ENCODE data around the gene DYNC1H1.
"Not testable (repeated sequence)": the region's sequence is repeated elsewhere in the genome, so short reads cannot be mapped to it uniquely, and the experiment has no call there.

DYNC1H1 gene

GRCh38 chr14:101975231-101975630 is 10.9 kb downstream of the DYNC1H1 start:
- Histone ChIP-seq H3K36me3 (ENCODE audit: control insufficient read depth in 2 of 2, insufficient read depth in 2 of 2, low read length in 2 of 2) (peaks cover 20 to 22% of the 10 kb centered on the region in 2 donors), H3K9ac (ENCODE audit: low read length in 2 of 2) (no peak overlapping the region), H3K4me3 (ENCODE audit: low read length in 2 of 2) (no peak overlapping the region), H3K4me1 (ENCODE audit: control insufficient read depth, insufficient read depth, low read length) (peaks cover 9% of the 10 kb centered on the region), H3K27ac (ENCODE audit: low read length) (no peak overlapping the region), H3K27me3 (ENCODE audit: control insufficient read depth in 1 of 2, insufficient read depth in 2 of 2, low read length in 2 of 2) (no peaks in the 10 kb centered on the region), H3K9me3 (ENCODE audit: control insufficient read depth in 2 of 2, low read length in 2 of 2) (no peaks in the 10 kb centered on the region)

GRCh38 chr14:101977311-101978071 is 13.1 kb downstream of the DYNC1H1 start:
- no peaks in the 10 kb centered on the region for H3K9me3 ChIP-seq (ENCODE audit: control insufficient read depth in 2 of 2, low read length in 2 of 2)
- peaks cover 22 to 26% of the 10 kb centered on the region in 2 donors for H3K36me3 ChIP-seq (ENCODE audit: control insufficient read depth in 2 of 2, insufficient read depth in 2 of 2, low read length in 2 of 2)
- peaks cover 9% of the 10 kb centered on the region for H3K4me1 ChIP-seq (ENCODE audit: control insufficient read depth, insufficient read depth, low read length)
- H3K27me3 ChIP-seq (ENCODE audit: control insufficient read depth in 1 of 2, insufficient read depth in 2 of 2, low read length in 2 of 2) = no peaks in the 10 kb centered on the region
- H3K9ac ChIP-seq (ENCODE audit: low read length in 2 of 2) = no peak overlapping the region
- H3K4me3 ChIP-seq (ENCODE audit: low read length in 2 of 2) = no peak overlapping the region
- H3K27ac ChIP-seq (ENCODE audit: low read length) = no peak overlapping the region

- Histone ChIP-seq H3K9me3 (ENCODE audit: control insufficient read depth in 2 of 2, low read length in 2 of 2) (no peaks in the 10 kb centered on the region), H3K27me3 (ENCODE audit: control insufficient read depth in 1 of 2, insufficient read depth in 2 of 2, low read length in 2 of 2) (no peaks in the 10 kb centered on the region), H3K36me3 (ENCODE audit: control insufficient read depth in 2 of 2, insufficient read depth in 2 of 2, low read length in 2 of 2) (peaks cover 32 to 38% of the 10 kb centered on the region in 2 donors), H3K27ac (ENCODE audit: low read length) (peak overlapping the region; percentile 31), H3K4me1 (ENCODE audit: control insufficient read depth, insufficient read depth, low read length) (peaks cover 8% of the 10 kb centered on the region), H3K9ac (ENCODE audit: low read length in 2 of 2) (no peak overlapping the region), H3K4me3 (ENCODE audit: low read length in 2 of 2) (no peak overlapping the region)
Measured at GRCh38 chr14:101979666-101980065, 15.3 kb downstream of the DYNC1H1 start.

- Histone ChIP-seq H3K4me1 (ENCODE audit: control insufficient read depth, insufficient read depth, low read length) (peaks cover 5% of the 10 kb centered on the region), H3K36me3 (ENCODE audit: control insufficient read depth in 2 of 2, insufficient read depth in 2 of 2, low read length in 2 of 2) (peaks cover 32 to 38% of the 10 kb centered on the region in 2 donors), H3K27me3 (ENCODE audit: control insufficient read depth in 1 of 2, insufficient read depth in 2 of 2, low read length in 2 of 2) (no peaks in the 10 kb centered on the region), H3K4me3 (ENCODE audit: low read length in 2 of 2) (no peak overlapping the region), H3K9me3 (ENCODE audit: control insufficient read depth in 2 of 2, low read length in 2 of 2) (no peaks in the 10 kb centered on the region), H3K9ac (ENCODE audit: low read length in 2 of 2) (peak overlapping the region in 1 of 2 donors; percentile 20), H3K27ac (ENCODE audit: low read length) (peak overlapping the region; percentile 31)
Measured at GRCh38 chr14:101980251-101980650, 15.9 kb downstream of the DYNC1H1 start.

GRCh38 chr14:101980700-101981099 is 16.3 kb downstream of the DYNC1H1 start:
- no peaks in the 10 kb centered on the region for H3K9me3 ChIP-seq (ENCODE audit: control insufficient read depth in 2 of 2, low read length in 2 of 2)
- no peak overlapping the region for H3K9ac ChIP-seq (ENCODE audit: low read length in 2 of 2)
- H3K4me3 ChIP-seq (ENCODE audit: low read length in 2 of 2) = no peak overlapping the region
- peaks cover 36 to 40% of the 10 kb centered on the region in 2 donors for H3K36me3 ChIP-seq (ENCODE audit: control insufficient read depth in 2 of 2, insufficient read depth in 2 of 2, low read length in 2 of 2)
- H3K27me3 ChIP-seq (ENCODE audit: control insufficient read depth in 1 of 2, insufficient read depth in 2 of 2, low read length in 2 of 2) = no peaks in the 10 kb centered on the region
- H3K27ac ChIP-seq (ENCODE audit: low read length) = peak overlapping the region; percentile 31
- H3K4me1 ChIP-seq (ENCODE audit: control insufficient read depth, insufficient read depth, low read length) = peaks cover 5% of the 10 kb centered on the region

GRCh38 chr14:101982621-101983020 is 18.2 kb downstream of the DYNC1H1 start:
- H3K9me3 ChIP-seq (ENCODE audit: control insufficient read depth in 2 of 2, low read length in 2 of 2) = no peaks in the 10 kb centered on the region
- H3K4me3 ChIP-seq (ENCODE audit: low read length in 2 of 2) = no peak overlapping the region
- H3K27ac ChIP-seq (ENCODE audit: low read length) = no peak overlapping the region
- H3K27me3 ChIP-seq (ENCODE audit: control insufficient read depth in 1 of 2, insufficient read depth in 2 of 2, low read length in 2 of 2) = no peaks in the 10 kb centered on the region
- peaks cover 9% of the 10 kb centered on the region for H3K4me1 ChIP-seq (ENCODE audit: control insufficient read depth, insufficient read depth, low read length)
- H3K9ac ChIP-seq (ENCODE audit: low read length in 2 of 2) = no peak overlapping the region
- peaks cover 48 to 50% of the 10 kb centered on the region in 2 donors for H3K36me3 ChIP-seq (ENCODE audit: control insufficient read depth in 2 of 2, insufficient read depth in 2 of 2, low read length in 2 of 2)

- not testable (repeated sequence) for H3K9me3 ChIP-seq (ENCODE audit: control insufficient read depth in 2 of 2, low read length in 2 of 2); H3K4me3 ChIP-seq (ENCODE audit: low read length in 2 of 2); H3K27ac ChIP-seq (ENCODE audit: low read length); H3K4me1 ChIP-seq (ENCODE audit: control insufficient read depth, insufficient read depth, low read length); H3K27me3 ChIP-seq (ENCODE audit: control insufficient read depth in 1 of 2, insufficient read depth in 2 of 2, low read length in 2 of 2); H3K9ac ChIP-seq (ENCODE audit: low read length in 2 of 2)
- H3K36me3 ChIP-seq (ENCODE audit: control insufficient read depth in 2 of 2, insufficient read depth in 2 of 2, low read length in 2 of 2) = peaks cover 58 to 63% of the 10 kb centered on the region in 2 donors
Measured at GRCh38 chr14:101984831-101985230, 20.5 kb downstream of the DYNC1H1 start.

- Histone ChIP-seq H3K4me3 (ENCODE audit: low read length in 2 of 2) (no peak overlapping the region), H3K9me3 (ENCODE audit: control insufficient read depth in 2 of 2, low read length in 2 of 2) (no peaks in the 10 kb centered on the region), H3K36me3 (ENCODE audit: control insufficient read depth in 2 of 2, insufficient read depth in 2 of 2, low read length in 2 of 2) (peaks cover 62 to 63% of the 10 kb centered on the region in 2 donors), H3K4me1 (ENCODE audit: control insufficient read depth, insufficient read depth, low read length) (peaks cover 8% of the 10 kb centered on the region), H3K27ac (ENCODE audit: low read length) (no peak overlapping the region), H3K27me3 (ENCODE audit: control insufficient read depth in 1 of 2, insufficient read depth in 2 of 2, low read length in 2 of 2) (no peaks in the 10 kb centered on the region), H3K9ac (ENCODE audit: low read length in 2 of 2) (no peak overlapping the region)
Measured at GRCh38 chr14:101985957-101986356, 21.6 kb downstream of the DYNC1H1 start.

- H3K27me3 ChIP-seq (ENCODE audit: control insufficient read depth in 1 of 2, insufficient read depth in 2 of 2, low read length in 2 of 2) = no peaks in the 10 kb centered on the region
- peaks cover 4% of the 10 kb centered on the region for H3K4me1 ChIP-seq (ENCODE audit: control insufficient read depth, insufficient read depth, low read length)
- H3K36me3 ChIP-seq (ENCODE audit: control insufficient read depth in 2 of 2, insufficient read depth in 2 of 2, low read length in 2 of 2) = peaks cover 63 to 66% of the 10 kb centered on the region in 2 donors
- no peak overlapping the region for H3K4me3 ChIP-seq (ENCODE audit: low read length in 2 of 2)
- no peak overlapping the region for H3K9ac ChIP-seq (ENCODE audit: low read length in 2 of 2)
- H3K9me3 ChIP-seq (ENCODE audit: control insufficient read depth in 2 of 2, low read length in 2 of 2) = no peaks in the 10 kb centered on the region
- no peak overlapping the region for H3K27ac ChIP-seq (ENCODE audit: low read length)
Measured at GRCh38 chr14:101986953-101987352, 22.6 kb downstream of the DYNC1H1 start.

- Histone ChIP-seq H3K9me3 (ENCODE audit: control insufficient read depth in 2 of 2, low read length in 2 of 2) (no peaks in the 10 kb centered on the region), H3K9ac (ENCODE audit: low read length in 2 of 2) (no peak overlapping the region), H3K4me1 (ENCODE audit: control insufficient read depth, insufficient read depth, low read length) (peaks cover 4% of the 10 kb centered on the region), H3K4me3 (ENCODE audit: low read length in 2 of 2) (no peak overlapping the region), H3K36me3 (ENCODE audit: control insufficient read depth in 2 of 2, insufficient read depth in 2 of 2, low read length in 2 of 2) (peaks cover 72 to 76% of the 10 kb centered on the region in 2 donors), H3K27me3 (ENCODE audit: control insufficient read depth in 1 of 2, insufficient read depth in 2 of 2, low read length in 2 of 2) (no peaks in the 10 kb centered on the region), H3K27ac (ENCODE audit: low read length) (no peak overlapping the region)
Measured at GRCh38 chr14:101988377-101988776, 24.0 kb downstream of the DYNC1H1 start.

- no peak overlapping the region for H3K27ac ChIP-seq (ENCODE audit: low read length)
- H3K36me3 ChIP-seq (ENCODE audit: control insufficient read depth in 2 of 2, insufficient read depth in 2 of 2, low read length in 2 of 2) = peaks cover 74 to 76% of the 10 kb centered on the region in 2 donors
- H3K9me3 ChIP-seq (ENCODE audit: control insufficient read depth in 2 of 2, low read length in 2 of 2) = no peaks in the 10 kb centered on the region
- H3K27me3 ChIP-seq (ENCODE audit: control insufficient read depth in 1 of 2, insufficient read depth in 2 of 2, low read length in 2 of 2) = no peaks in the 10 kb centered on the region
- peaks cover 4% of the 10 kb centered on the region for H3K4me1 ChIP-seq (ENCODE audit: control insufficient read depth, insufficient read depth, low read length)
- no peak overlapping the region for H3K9ac ChIP-seq (ENCODE audit: low read length in 2 of 2)
- H3K4me3 ChIP-seq (ENCODE audit: low read length in 2 of 2) = no peak overlapping the region
Measured at GRCh38 chr14:101991352-101991751, 27.0 kb downstream of the DYNC1H1 start.
